Karpas-422 (cell line): Measurements from ENCODE around the gene EDEM3. TPM values are rescaled to one million over a fixed set of nuclear protein-coding genes. Genes with fewer than 3 reads are reported as not detected.

Experiments
- DNase-seq: peaks from one replicate; pipeline ENCODE4 v3.0.0-alpha.2; 2015
- H2AFZ ChIP-seq: fragments of 200-600 bp; sonication (generic); 2 replicates; pipeline ENCODE4 v1.6.1; 2014; ENCODE audit warnings: antibody characterized with exemption, low read length, mixed read lengths
- H3K27ac ChIP-seq: fragments of 200-600 bp; sonication (generic); 2 replicates; pipeline ENCODE4 v1.5.1; 2014; ENCODE audit warnings: mild to moderate bottlenecking, low read length, moderate library complexity
- H3K27me3 ChIP-seq: fragments of 200-600 bp; sonication (generic); 2 replicates; pipeline ENCODE4 v1.6.1; 2014; ENCODE audit warnings: low read length, mixed read lengths
- H3K36me3 ChIP-seq: fragments of 200-600 bp; sonication (generic); 2 replicates; pipeline ENCODE4 v1.6.1; 2014; ENCODE audit warnings: low read length, mixed read lengths; ENCODE audit not compliant: insufficient read depth
- H3K4me1 ChIP-seq: fragments of 200-600 bp; sonication (generic); 2 replicates; pipeline ENCODE4 v1.6.1; 2014; ENCODE audit warnings: mild to moderate bottlenecking, low read length, mixed read lengths
- H3K4me2 ChIP-seq: fragments of 200-600 bp; sonication (generic); 2 replicates; pipeline ENCODE4 v1.6.1; 2014; ENCODE audit warnings: low read length, low read depth, mild to moderate bottlenecking; ENCODE audit not compliant: poor library complexity, severe bottlenecking
- H3K4me3 ChIP-seq: fragments of 200-600 bp; sonication (generic); 2 replicates; pipeline ENCODE4 v1.5.1; 2014; ENCODE audit warnings: mild to moderate bottlenecking, antibody characterized with exemption, low read length, mixed read lengths
- H3K79me2 ChIP-seq: fragments of 200-600 bp; sonication (generic); 2 replicates; pipeline ENCODE4 v1.6.1; 2014; ENCODE audit warnings: mild to moderate bottlenecking, low read length, mixed read lengths
- H3K9ac ChIP-seq: fragments of 200-600 bp; sonication (generic); 2 replicates; pipeline ENCODE4 v1.6.0; 2014; ENCODE audit warnings: low read length
- H3K9me2 ChIP-seq: fragments of 200-600 bp; sonication (generic), shearing (Covaris generic); replicated peaks from 2 replicates; pipeline ENCODE4 v1.6.0; 2014; ENCODE audit warnings: mild to moderate bottlenecking, low read length, moderate library complexity; ENCODE audit not compliant: insufficient read depth
- H3K9me3 ChIP-seq: fragments of 300-700, 200-600 bp; sonication (generic); 2 replicates; pipeline ENCODE4 v1.6.1; 2014; ENCODE audit warnings: low read length, mixed read lengths
- H4K20me1 ChIP-seq: fragments of 200-600 bp; sonication (generic); 2 replicates; pipeline ENCODE4 v1.6.1; 2014; ENCODE audit warnings: mild to moderate bottlenecking, antibody characterized with exemption, low read length, low read depth; ENCODE audit not compliant: insufficient read depth
- total RNA-seq: library from RNA; depleted of rRNA; stranded (reverse); fragments of >200 nt; shearing (Covaris generic); gene quantifications from 2 replicates; pipeline ENCODE4 v1.2.3, GENCODE V29; 2014; ENCODE audit warnings: low replicate concordance

EDEM3 gene
- total RNA-seq, 1 experiment from 2014 or later = 28.9 TPM

GRCh38 chr1:184708084-184708676 is 46.5 kb downstream of the EDEM3 start:
- Histone ChIP-seq H3K4me3 (no peak overlapping the region), H2AFZ (no peak overlapping the region), H3K4me2 (no peak overlapping the region), H4K20me1 (no peaks in the 10 kb centered on the region), H3K9me3 (no peaks in the 10 kb centered on the region), H3K27me3 (no peaks in the 10 kb centered on the region), H3K4me1 (no peaks in the 10 kb centered on the region), H3K27ac (no peak overlapping the region), H3K79me2 (no peaks in the 10 kb centered on the region), H3K9me2 (no peaks in the 10 kb centered on the region), H3K9ac (no peak overlapping the region), H3K36me3 (peaks cover 67% of the 10 kb centered on the region)
- DNase-seq = no peak

GRCh38 chr1:184705271-184705670 is 49.4 kb downstream of the EDEM3 start:
- Histone ChIP-seq H3K27ac (no peak overlapping the region), H3K4me2 (no peak overlapping the region), H3K9ac (no peak overlapping the region), H3K79me2 (no peaks in the 10 kb centered on the region), H3K36me3 (peaks cover 85% of the 10 kb centered on the region), H4K20me1 (no peaks in the 10 kb centered on the region), H3K9me2 (no peaks in the 10 kb centered on the region), H3K4me1 (no peaks in the 10 kb centered on the region), H2AFZ (no peak overlapping the region), H3K27me3 (no peaks in the 10 kb centered on the region), H3K9me3 (no peaks in the 10 kb centered on the region), H3K4me3 (no peak overlapping the region)
- DNase-seq = no peak

GRCh38 chr1:184701816-184702215 is 52.8 kb downstream of the EDEM3 start:
- Histone ChIP-seq H3K9me2 (no peaks in the 10 kb centered on the region), H3K27me3 (no peaks in the 10 kb centered on the region), H3K79me2 (no peaks in the 10 kb centered on the region; the same call in 1 of the 2 replicates), H3K4me3 (no peak overlapping the region), H3K27ac (no peak overlapping the region), H2AFZ (no peak overlapping the region), H3K9ac (no peak overlapping the region), H3K9me3 (no peaks in the 10 kb centered on the region), H3K36me3 (peaks cover 57% of the 10 kb centered on the region), H3K4me1 (no peaks in the 10 kb centered on the region), H3K4me2 (no peak overlapping the region), H4K20me1 (no peaks in the 10 kb centered on the region)
- no peak for DNase-seq

GRCh38 chr1:184698969-184699368 is 55.7 kb downstream of the EDEM3 start:
- Histone ChIP-seq H3K9me2 (no peaks in the 10 kb centered on the region), H3K4me3 (no peak overlapping the region), H3K9ac (no peak overlapping the region), H3K79me2 (no peaks in the 10 kb centered on the region; the same call in 1 of the 2 replicates), H3K27ac (no peak overlapping the region), H3K9me3 (no peaks in the 10 kb centered on the region), H2AFZ (no peak overlapping the region), H3K4me1 (peaks cover 6% of the 10 kb centered on the region; the same call in 1 of the 2 replicates), H3K4me2 (no peak overlapping the region), H4K20me1 (no peaks in the 10 kb centered on the region), H3K36me3 (peaks cover 60% of the 10 kb centered on the region), H3K27me3 (no peaks in the 10 kb centered on the region)
- no peak for DNase-seq

GRCh38 chr1:184698016-184698415 is 56.6 kb downstream of the EDEM3 start:
- no peak overlapping the region for H3K9ac ChIP-seq
- no peaks in the 10 kb centered on the region for H3K9me2 ChIP-seq
- no peaks in the 10 kb centered on the region for H3K27me3 ChIP-seq
- H3K4me1 ChIP-seq = peaks cover 6% of the 10 kb centered on the region; the same call in 1 of the 2 replicates
- peaks cover 55% of the 10 kb centered on the region; the same call in 1 of the 2 replicates for H3K36me3 ChIP-seq
- no peak overlapping the region for H3K27ac ChIP-seq
- no peak overlapping the region for H3K4me2 ChIP-seq
- H3K4me3 ChIP-seq = no peak overlapping the region
- H4K20me1 ChIP-seq = no peaks in the 10 kb centered on the region
- H3K9me3 ChIP-seq = no peaks in the 10 kb centered on the region
- no peaks in the 10 kb centered on the region; the same call in 1 of the 2 replicates for H3K79me2 ChIP-seq
- DNase-seq = no peak
- no peak overlapping the region for H2AFZ ChIP-seq

- no peaks in the 10 kb centered on the region for H4K20me1 ChIP-seq
- H3K36me3 ChIP-seq = peaks cover 43% of the 10 kb centered on the region; the same call in 1 of the 2 replicates
- H3K4me1 ChIP-seq = peaks cover 6% of the 10 kb centered on the region; the same call in 1 of the 2 replicates
- no peak overlapping the region for H3K4me3 ChIP-seq
- no peak for DNase-seq
- no peaks in the 10 kb centered on the region for H3K9me2 ChIP-seq
- H3K9ac ChIP-seq = no peak overlapping the region
- H2AFZ ChIP-seq = no peak overlapping the region
- no peaks in the 10 kb centered on the region for H3K27me3 ChIP-seq
- H3K4me2 ChIP-seq = no peak overlapping the region
- H3K79me2 ChIP-seq = no peaks in the 10 kb centered on the region; the same call in 1 of the 2 replicates
- H3K9me3 ChIP-seq = no peaks in the 10 kb centered on the region
- H3K27ac ChIP-seq = no peak overlapping the region
Observed at GRCh38 chr1:184696403-184696802, 58.3 kb downstream of the EDEM3 start.

GRCh38 chr1:184695023-184695422 is 59.6 kb downstream of the EDEM3 start:
- Histone ChIP-seq H3K4me3 (no peak overlapping the region), H3K79me2 (no peaks in the 10 kb centered on the region; the same call in 1 of the 2 replicates), H3K4me2 (no peak overlapping the region), H3K4me1 (peaks cover 6% of the 10 kb centered on the region; the same call in 1 of the 2 replicates), H3K36me3 (peaks cover 33% of the 10 kb centered on the region; the same call in 1 of the 2 replicates), H3K9ac (no peak overlapping the region), H3K9me2 (no peaks in the 10 kb centered on the region), H3K27ac (no peak overlapping the region), H4K20me1 (no peaks in the 10 kb centered on the region), H3K9me3 (no peaks in the 10 kb centered on the region), H3K27me3 (no peaks in the 10 kb centered on the region), H2AFZ (no peak overlapping the region)
- DNase-seq = no peak

GRCh38 chr1:184693011-184693410 is 61.6 kb downstream of the EDEM3 start:
- Histone ChIP-seq H3K9me3 (no peaks in the 10 kb centered on the region), H3K36me3 (peaks cover 33% of the 10 kb centered on the region; the same call in 1 of the 2 replicates), H3K4me1 (peaks cover 6% of the 10 kb centered on the region; the same call in 1 of the 2 replicates), H3K27me3 (no peaks in the 10 kb centered on the region), H3K4me2 (no peak overlapping the region), H3K27ac (no peak overlapping the region), H3K9me2 (no peaks in the 10 kb centered on the region), H3K79me2 (no peaks in the 10 kb centered on the region; the same call in 1 of the 2 replicates), H4K20me1 (no peaks in the 10 kb centered on the region), H3K9ac (no peak overlapping the region), H2AFZ (no peak overlapping the region), H3K4me3 (no peak overlapping the region)
- no peak for DNase-seq
